Neuronal stem cell (in vitro differentiated cells): ENCODE results near the gene PGGHG.
"Not testable (repeated sequence)": the region's sequence is repeated elsewhere in the genome, so short reads cannot be mapped to it uniquely, and the experiment has no call there.

Experiments
- DNase-seq: peaks from one replicate; pipeline ENCODE4 v3.0.0-alpha.2; 2013; ENCODE audit warnings: low spot score
- H2AFZ ChIP-seq: one replicate; pipeline ENCODE4 v1.6.1; 2013; ENCODE audit warnings: mild to moderate bottlenecking, low read length, inconsistent platforms
- H2AK5ac ChIP-seq: 2 replicates; pipeline ENCODE4 v1.6.1; 2013; ENCODE audit warnings: low read depth, mild to moderate bottlenecking, inconsistent platforms, low read length, moderate library complexity, mixed read lengths
- H2BK120ac ChIP-seq: 2 replicates; pipeline ENCODE4 v1.6.1; 2013; ENCODE audit warnings: low read depth, mild to moderate bottlenecking, inconsistent platforms, low read length, moderate library complexity, mixed read lengths
- H2BK12ac ChIP-seq: one replicate; pipeline ENCODE4 v1.6.1; 2013; ENCODE audit warnings: low read length, inconsistent platforms
- H2BK15ac ChIP-seq: 2 replicates; pipeline ENCODE4 v1.6.1; 2013; ENCODE audit warnings: mild to moderate bottlenecking, low read length, inconsistent platforms, mixed read lengths
- H2BK5ac ChIP-seq: one replicate; pipeline ENCODE4 v1.6.1; 2013; ENCODE audit warnings: inconsistent platforms, mild to moderate bottlenecking, low read length, moderate library complexity
- H3K14ac ChIP-seq: one replicate; pipeline ENCODE4 v1.6.1; 2013; ENCODE audit warnings: low read length, inconsistent platforms
- H3K18ac ChIP-seq: 2 replicates; pipeline ENCODE4 v1.6.1; 2013; ENCODE audit warnings: low read length, inconsistent platforms
- H3K23ac ChIP-seq: 2 replicates; pipeline ENCODE4 v1.6.1; 2013; ENCODE audit warnings: low read depth, mild to moderate bottlenecking, mixed read lengths, low read length, inconsistent platforms; ENCODE audit not compliant: poor library complexity
- H3K27ac ChIP-seq: replicated peaks from 3 replicates; pipeline ENCODE4 v1.5.1; 2013; ENCODE audit warnings: low read length, inconsistent platforms
- H3K27me3 ChIP-seq, 3 experiments: 2 replicates each; pipeline ENCODE4 v1.6.1; 2013; ENCODE audit warnings: low read length in 3 of 3, mild to moderate bottlenecking in 2 of 3, inconsistent platforms in 1 of 3, low read depth in 1 of 3, mixed read lengths in 1 of 3, moderate library complexity in 1 of 3; ENCODE audit not compliant: control insufficient read depth in 3 of 3, insufficient read depth in 3 of 3
- H3K36me3 ChIP-seq, 2 donors: replicated peaks in 1 of 2; 2 replicates each; pipeline ENCODE4 v1.6.1; 2013; ENCODE audit warnings: low read length in 2 of 2; ENCODE audit not compliant: control insufficient read depth in 2 of 2, insufficient read depth in 2 of 2
- H3K4ac ChIP-seq: 2 replicates; pipeline ENCODE4 v1.6.1; 2013; ENCODE audit warnings: inconsistent platforms, mild to moderate bottlenecking, low read length, moderate library complexity
- H3K4me1 ChIP-seq, 2 donors: 1 replicate in 1 of 2; 2 replicates in 1 of 2; pipeline ENCODE4 v1.6.1; 2013; ENCODE audit warnings: low read length in 2 of 2, low read depth in 1 of 2; ENCODE audit not compliant: control insufficient read depth in 2 of 2, insufficient read depth in 1 of 2
- H3K4me2 ChIP-seq: one replicate; pipeline ENCODE4 v1.6.1; 2013; ENCODE audit warnings: mild to moderate bottlenecking, low read length, inconsistent platforms; ENCODE audit not compliant: insufficient read depth, poor library complexity, severe bottlenecking
- H3K4me3 ChIP-seq, 2 donors: 2 replicates each; pipeline ENCODE4 v1.5.1; 2013; ENCODE audit warnings: low read length in 2 of 2, mild to moderate bottlenecking in 2 of 2, inconsistent platforms in 1 of 2, moderate library complexity in 1 of 2
- H3K79me1 ChIP-seq: one replicate; pipeline ENCODE4 v1.6.1; 2013; ENCODE audit warnings: low read depth, mild to moderate bottlenecking, inconsistent platforms, low read length, moderate library complexity
- H3K9ac ChIP-seq: one replicate; pipeline ENCODE4 v1.6.1; 2013; ENCODE audit warnings: mild to moderate bottlenecking, low read depth, low read length, inconsistent platforms; ENCODE audit not compliant: poor library complexity
- H3K9me3 ChIP-seq, 2 donors: replicated peaks in 1 of 2; 2 replicates each; pipeline versions ENCODE3 to v1.6.1; 2013; ENCODE audit warnings: low read length in 2 of 2, mild to moderate bottlenecking in 2 of 2, inconsistent platforms in 1 of 2, low read depth in 1 of 2, mixed read lengths in 1 of 2, moderate library complexity in 1 of 2; ENCODE audit not compliant: control insufficient read depth in 2 of 2, insufficient read depth in 1 of 2
- H4K8ac ChIP-seq: one replicate; pipeline ENCODE4 v1.6.1; 2013; ENCODE audit warnings: low read depth, mild to moderate bottlenecking, inconsistent platforms, low read length, moderate library complexity
- H4K91ac ChIP-seq: one replicate; pipeline ENCODE4 v1.6.1; 2013; ENCODE audit warnings: low read length, low read depth, mild to moderate bottlenecking, inconsistent platforms; ENCODE audit not compliant: poor library complexity
- WGBS, 2 donors: extraction: QIAGEN DNeasy Blood & Tissue Kit; methylation state at CpG; one replicate each; pipeline ENCODE4 v1.1.7; 2013; ENCODE audit warnings: missing lambda C conversion rate in 2 of 2, mixed read lengths in 1 of 2; ENCODE audit not compliant: insufficient read length in 2 of 2, insufficient replicate concordance in 1 of 2; ENCODE audit errors: extremely low coverage in 2 of 2; 5-methylcytosine and 5-hydroxymethylcytosine counted together

Gene PGGHG

GRCh38 chr11:316031-316701 lies 27.2 kb downstream of the PGGHG start:
- no peak overlapping the region for H3K27ac ChIP-seq
- peak overlapping the region; percentile 52 to 76 for H3K4me3 ChIP-seq
- H3K23ac ChIP-seq, result peak overlapping the region; percentile 97
- H3K9ac ChIP-seq, result no peak overlapping the region
- H3K79me1 ChIP-seq, result peaks cover 2% of the 10 kb centered on the region
- peaks cover 35 to 44% of the 10 kb centered on the region in 2 donors for H3K4me1 ChIP-seq
- H2AK5ac ChIP-seq, result peak overlapping the region; percentile 99
- H2BK5ac ChIP-seq, result peak overlapping the region; percentile 62
- peak overlapping the region; percentile 33 for H3K4me2 ChIP-seq
- no peak overlapping the region for H4K91ac ChIP-seq
- H2BK15ac ChIP-seq, result peak overlapping the region; percentile 32
- H2BK12ac ChIP-seq, result peak overlapping the region; percentile 84
- H3K14ac ChIP-seq, result peak overlapping the region; percentile 71
- no CpG with 5 or more reads among the region's 64 CpGs for WGBS, 2 donors
- no peak overlapping the region for H4K8ac ChIP-seq
- peak overlapping the region; percentile 89 for H3K4ac ChIP-seq
- H3K36me3 ChIP-seq, result peaks cover 0 to 32% of the 10 kb centered on the region in 2 donors
- peaks cover 0 to 24% (median 0%) of the 10 kb centered on the region in 3 experiments for H3K27me3 ChIP-seq
- DNase-seq, result no peak
- H2AFZ ChIP-seq, result no peak overlapping the region
- peak overlapping the region; percentile 95 for H3K18ac ChIP-seq
- no peak overlapping the region for H2BK120ac ChIP-seq
- H3K9me3 ChIP-seq, result no peaks in the 10 kb centered on the region

- Histone ChIP-seq H3K4me1 (peaks cover 33 to 41% of the 10 kb centered on the region in 2 donors), H3K14ac (no peak overlapping the region)
Observed at GRCh38 chr11:316891-317301, 28.0 kb downstream of the PGGHG start.

GRCh38 chr11:317668-318404 lies 28.9 kb downstream of the PGGHG start:
- H4K8ac ChIP-seq, H3K23ac ChIP-seq, H3K4me2 ChIP-seq, H3K9me3 ChIP-seq, H2AK5ac ChIP-seq, DNase-seq, H3K79me1 ChIP-seq, H2BK15ac ChIP-seq, H3K27ac ChIP-seq, H4K91ac ChIP-seq, H3K18ac ChIP-seq, H3K9ac ChIP-seq, H3K4ac ChIP-seq, H2BK5ac ChIP-seq, H3K14ac ChIP-seq, H2BK120ac ChIP-seq, H2BK12ac ChIP-seq, H2AFZ ChIP-seq: not testable (repeated sequence)
- peak overlapping the region in 1 of 2 donors; percentile 11 for H3K4me3 ChIP-seq
- WGBS, 2 donors, result no CpG with 5 or more reads among the region's 30 CpGs
- peaks cover 0 to 32% of the 10 kb centered on the region in 2 donors for H3K36me3 ChIP-seq
- peaks cover 29 to 32% of the 10 kb centered on the region in 2 donors for H3K4me1 ChIP-seq
- H3K27me3 ChIP-seq, result peaks cover 0 to 24% (median 0%) of the 10 kb centered on the region in 3 experiments

More at GRCh38 chr11:316891-317301, 28.0 kb downstream of the PGGHG start:
- no peak overlapping the region for H2BK5ac ChIP-seq
- H3K27me3 ChIP-seq, result peaks cover 0 to 24% (median 0%) of the 10 kb centered on the region in 3 experiments
- H2AFZ ChIP-seq, result no peak overlapping the region
- no peak overlapping the region for H3K4ac ChIP-seq
- H3K9me3 ChIP-seq, result no peaks in the 10 kb centered on the region
- H3K18ac ChIP-seq, result no peak overlapping the region
- H3K79me1 ChIP-seq, result no peaks in the 10 kb centered on the region
- no peak overlapping the region for H2BK120ac ChIP-seq
- H2BK12ac ChIP-seq, result no peak overlapping the region
- no peak overlapping the region for H4K8ac ChIP-seq
- no peak overlapping the region for H3K4me2 ChIP-seq
- H3K36me3 ChIP-seq, result peaks cover 0 to 32% of the 10 kb centered on the region in 2 donors
- H3K9ac ChIP-seq, result no peak overlapping the region
- H2AK5ac ChIP-seq, result peak overlapping the region; percentile 99
- H3K27ac ChIP-seq, result no peak overlapping the region
- H2BK15ac ChIP-seq, result no peak overlapping the region
- H3K4me3 ChIP-seq, result peak overlapping the region in 1 of 2 donors; percentile 76
- H3K23ac ChIP-seq, result no peak overlapping the region
- H4K91ac ChIP-seq, result no peak overlapping the region
- WGBS, 2 donors, result no CpG with 5 or more reads among the region's 7 CpGs
- DNase-seq, result no peak
